Astrocyte of the hippocampus (primary cell): ENCODE data around the gene RBM15.
A peak's percentile ranks its signal among the peaks of the same experiment; 100 is the strongest.

Experiments
- DNase-seq: peaks from one replicate; pipeline ENCODE4 v3.0.0; 2011; ENCODE audit warnings: low read depth, low spot score

Gene RBM15

GRCh38 chr1:110321045-110321444 lies 18.1 kb upstream of the RBM15 start:
- no peak for DNase-seq

- DNase-seq, result no peak
Measured at GRCh38 chr1:110321846-110322245, 17.3 kb upstream of the RBM15 start.

GRCh38 chr1:110324667-110325066 lies 14.5 kb upstream of the RBM15 start:
- no peak for DNase-seq

GRCh38 chr1:110326826-110327225 lies 12.4 kb upstream of the RBM15 start:
- DNase-seq, result no peak

- DNase-seq, result no peak
Measured at GRCh38 chr1:110328274-110328673, 10.9 kb upstream of the RBM15 start.

- no peak for DNase-seq
Measured at GRCh38 chr1:110328700-110329099, 10.5 kb upstream of the RBM15 start.

GRCh38 chr1:110335265-110335664 lies 3.9 kb upstream of the RBM15 start:
- DNase-seq, result no peak

GRCh38 chr1:110336300-110337039 lies 2.7 kb upstream of the RBM15 start:
- DNase-seq, result peak; percentile 66

- no peak for DNase-seq
Measured at GRCh38 chr1:110337704-110338308, 1.4 kb upstream of the RBM15 start.

- peak; percentile 93 for DNase-seq
Measured at GRCh38 chr1:110338309-110338885, 780 bp upstream of the RBM15 start.

GRCh38 chr1:110339407-110340206 lies 430 bp downstream of the RBM15 start:
- peak; percentile 75 for DNase-seq

GRCh38 chr1:110340207-110340468 lies 961 bp downstream of the RBM15 start:
- DNase-seq, result no peak

- DNase-seq, result no peak
Measured at GRCh38 chr1:110341146-110341871, 2.1 kb downstream of the RBM15 start.

- DNase-seq, result no peak
Measured at GRCh38 chr1:110341872-110342331, 2.7 kb downstream of the RBM15 start.

GRCh38 chr1:110343249-110343648 lies 4.1 kb downstream of the RBM15 start:
- no peak for DNase-seq

- DNase-seq, result no peak
Measured at GRCh38 chr1:110344152-110344551, 5.0 kb downstream of the RBM15 start.

- DNase-seq, result no peak
Measured at GRCh38 chr1:110345480-110345879, 6.3 kb downstream of the RBM15 start.

GRCh38 chr1:110346690-110347089 lies 7.5 kb downstream of the RBM15 start:
- DNase-seq, result no peak

GRCh38 chr1:110347182-110347893 lies 8.2 kb downstream of the RBM15 start:
- DNase-seq, result no peak

GRCh38 chr1:110348050-110348449 lies 8.9 kb downstream of the RBM15 start:
- no peak for DNase-seq

- DNase-seq, result no peak
Measured at GRCh38 chr1:110348771-110349170, 9.6 kb downstream of the RBM15 start.
